Measurements from ENCODE around the gene TM9SF1. TPM values are rescaled to one million over a fixed set of nuclear protein-coding genes. Genes with fewer than 3 reads are reported as not detected.

Gene TM9SF1
- total and polyA plus RNA-seq, 2 of the 13 experiments (the other 11 are each of a cell fraction or from before 2014, with no cell fraction given) = 83.2 to 110 TPM

DNA sequence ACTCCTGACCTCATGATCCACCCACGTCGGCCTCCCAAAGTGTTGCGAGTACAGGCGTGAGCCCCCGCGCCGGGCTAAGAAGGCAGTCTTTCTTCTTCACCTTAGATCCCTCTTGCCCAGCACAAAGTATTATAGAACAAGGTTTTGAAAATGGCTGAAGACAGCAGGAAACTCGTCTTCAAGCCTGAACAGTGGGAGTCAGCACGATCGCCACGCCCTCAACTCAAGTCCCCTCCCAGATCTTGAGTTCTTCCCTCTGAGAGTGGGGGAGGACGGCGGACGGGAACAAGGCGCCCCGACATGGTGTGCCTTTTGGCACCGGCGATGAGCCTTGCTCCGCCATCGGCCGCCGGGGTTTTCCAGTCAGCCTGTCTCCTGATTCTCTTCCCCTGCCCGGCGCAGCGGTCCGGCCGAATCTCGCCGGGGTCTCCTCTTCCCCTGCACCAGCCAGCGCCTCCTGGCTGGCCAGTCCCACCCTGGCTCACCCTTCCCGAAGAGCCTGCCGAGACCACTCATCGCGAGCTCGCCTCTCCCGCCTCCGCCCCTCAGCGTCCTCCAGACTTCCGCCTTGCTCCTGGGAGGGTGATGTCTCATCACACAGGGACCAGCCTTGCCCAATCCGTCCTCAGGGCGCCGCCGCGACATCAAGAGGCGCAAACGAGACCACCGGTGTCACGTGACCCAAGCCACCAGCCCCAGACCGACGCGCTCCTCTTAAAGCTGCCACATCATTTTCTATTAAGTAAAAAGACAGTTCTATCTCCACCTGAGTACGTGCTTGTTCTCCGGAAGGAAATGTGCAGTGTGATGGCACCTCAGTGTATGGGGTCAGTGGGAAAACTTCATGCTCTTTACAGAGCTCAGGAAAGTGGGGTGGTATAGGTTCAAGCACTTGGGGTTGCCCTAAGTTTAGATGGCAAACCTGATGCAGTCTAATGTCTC lies 18.0 kb upstream of the TM9SF1 start, which contains the start of gene CHMP4A (continued):
- TF ChIP-seq, protein P1, sequence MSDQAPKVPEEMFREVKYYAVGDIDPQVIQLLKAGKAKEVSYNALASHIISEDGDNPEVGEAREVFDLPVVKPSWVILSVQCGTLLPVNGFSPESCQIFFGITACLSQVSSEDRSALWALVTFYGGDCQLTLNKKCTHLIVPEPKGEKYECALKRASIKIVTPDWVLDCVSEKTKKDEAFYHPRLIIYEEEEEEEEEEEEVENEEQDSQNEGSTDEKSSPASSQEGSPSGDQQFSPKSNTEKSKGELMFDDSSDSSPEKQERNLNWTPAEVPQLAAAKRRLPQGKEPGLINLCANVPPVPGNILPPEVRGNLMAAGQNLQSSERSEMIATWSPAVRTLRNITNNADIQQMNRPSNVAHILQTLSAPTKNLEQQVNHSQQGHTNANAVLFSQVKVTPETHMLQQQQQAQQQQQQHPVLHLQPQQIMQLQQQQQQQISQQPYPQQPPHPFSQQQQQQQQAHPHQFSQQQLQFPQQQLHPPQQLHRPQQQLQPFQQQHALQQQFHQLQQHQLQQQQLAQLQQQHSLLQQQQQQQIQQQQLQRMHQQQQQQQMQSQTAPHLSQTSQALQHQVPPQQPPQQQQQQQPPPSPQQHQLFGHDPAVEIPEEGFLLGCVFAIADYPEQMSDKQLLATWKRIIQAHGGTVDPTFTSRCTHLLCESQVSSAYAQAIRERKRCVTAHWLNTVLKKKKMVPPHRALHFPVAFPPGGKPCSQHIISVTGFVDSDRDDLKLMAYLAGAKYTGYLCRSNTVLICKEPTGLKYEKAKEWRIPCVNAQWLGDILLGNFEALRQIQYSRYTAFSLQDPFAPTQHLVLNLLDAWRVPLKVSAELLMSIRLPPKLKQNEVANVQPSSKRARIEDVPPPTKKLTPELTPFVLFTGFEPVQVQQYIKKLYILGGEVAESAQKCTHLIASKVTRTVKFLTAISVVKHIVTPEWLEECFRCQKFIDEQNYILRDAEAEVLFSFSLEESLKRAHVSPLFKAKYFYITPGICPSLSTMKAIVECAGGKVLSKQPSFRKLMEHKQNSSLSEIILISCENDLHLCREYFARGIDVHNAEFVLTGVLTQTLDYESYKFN (CRISPR knock-in tag; conservative IDR thresholded peaks at IDR 0.05) = peak; percentile 60
- peak; percentile 98 for TF ChIP-seq SAFB2 (CRISPR knock-in tag; IDR thresholded peaks at IDR 0.05; ENCODE audit: borderline replicate concordance, low read depth)
- TF ChIP-seq RORA (CRISPR knock-in tag; IDR thresholded peaks at IDR 0.05) = no peak
- peak; percentile 99 for TF ChIP-seq ZFP90 (CRISPR knock-in tag; IDR thresholded peaks at IDR 0.05; ENCODE audit: borderline replicate concordance)
- TF ChIP-seq ZNF317 (CRISPR knock-in tag; IDR thresholded peaks at IDR 0.05) = peak; percentile 94
- peak; percentile 56; the same call in 1 of the 2 replicates for TF ChIP-seq SP140L (CRISPR knock-in tag; IDR thresholded peaks at IDR 0.05; ENCODE audit: borderline replicate concordance)
- TF ChIP-seq RBFOX2 (IDR thresholded peaks at IDR 0.05; ENCODE audit: low read depth, low read length) = peak; percentile 100
- TF ChIP-seq NFRKB (IDR thresholded peaks at IDR 0.05) = peak; percentile 12
- no peak; the same call in 1 of the 2 replicates for TF ChIP-seq IRX3 (CRISPR knock-in tag; IDR thresholded peaks at IDR 0.05; ENCODE audit: borderline replicate concordance, low read depth)
- peak; percentile 91 for TF ChIP-seq MNT (IDR thresholded peaks at IDR 0.05)
- peak; percentile 68 for TF ChIP-seq ZNF441 (CRISPR knock-in tag; IDR thresholded peaks at IDR 0.05; ENCODE audit: borderline replicate concordance)
- peak; percentile 98 for TF ChIP-seq SIN3A (IDR thresholded peaks at IDR 0.05; ENCODE audit: borderline replicate concordance, low read depth, low read length)
- peak; percentile 82; the same call in 1 of the 2 replicates for TF ChIP-seq MTERF4 (CRISPR knock-in tag; IDR thresholded peaks at IDR 0.05)
- TF ChIP-seq MATR3 (CRISPR knock-in tag; IDR thresholded peaks at IDR 0.05) = no peak
- peak; percentile 99 for TF ChIP-seq ETS1 (CRISPR knock-in tag; IDR thresholded peaks at IDR 0.05)
- TF ChIP-seq SKI (IDR thresholded peaks at IDR 0.05; ENCODE audit: partially characterized antibody) = peak; percentile 93
- TF ChIP-seq ZNF605 (CRISPR knock-in tag; IDR thresholded peaks at IDR 0.05) = peak; percentile 100
- peak; percentile 46; the same call in 1 of the 2 replicates for TF ChIP-seq HNF4G (IDR thresholded peaks at IDR 0.05; ENCODE audit: borderline replicate concordance, low read depth, low read length)
- peak; percentile 76; the same call in 1 of the 2 replicates for TF ChIP-seq HNF4G (CRISPR knock-in tag; IDR thresholded peaks at IDR 0.05; ENCODE audit: borderline replicate concordance, low read depth)
- peak; percentile 80; the same call in 1 of the 2 replicates for TF ChIP-seq PBX3 (CRISPR knock-in tag; IDR thresholded peaks at IDR 0.05; ENCODE audit: borderline replicate concordance)
